Stimulated activated CD8-positive, alpha-beta memory T cell treated with anti-CD3 and anti-CD28 coated beads, Interleukin-7, amount 100 ng/mL, for 24 hours (primary cell): ENCODE data around the gene TYROBP.
"Not testable (repeated sequence)": the region's sequence is repeated elsewhere in the genome, so short reads cannot be mapped to it uniquely, and the experiment has no call there.

ENCODE experiments used
- DNase-seq: peaks from one replicate; pipeline ENCODE4 v3.0.0-alpha.2; 2020; ENCODE audit warnings: low read depth

Gene TYROBP

GRCh38 chr19:35908010-35908441 lies at the start of gene TYROBP:
Gene TYROBP (minus strand): TSS chr19:35908295. CDS start chr19:35908228, 67 bp downstream.
- DNase-seq, result no peak

DNA sequence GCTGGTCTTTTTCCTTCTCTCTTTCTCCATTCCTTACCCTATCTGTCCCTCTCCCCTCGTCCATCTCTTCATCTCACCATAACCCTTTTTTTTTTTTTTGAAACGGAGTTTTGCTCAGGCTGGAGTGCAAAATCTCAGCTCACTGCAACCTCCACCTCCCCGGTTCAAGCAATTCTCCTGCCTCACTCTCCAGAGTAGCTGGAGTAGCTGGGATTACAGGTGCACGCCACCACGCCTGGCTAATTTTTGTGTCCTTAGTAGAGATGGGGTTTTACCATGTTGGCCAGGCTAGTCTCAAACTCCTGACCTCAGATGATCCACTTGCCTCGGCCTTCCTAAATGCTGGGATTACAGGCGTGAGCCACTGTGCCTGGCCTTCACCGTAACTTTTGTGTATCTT lies 49.3 kb upstream of the TYROBP start:
- not testable (repeated sequence) for DNase-seq

- no peak for DNase-seq
Observed at GRCh38 chr19:35955881-35956634, 48.0 kb upstream of the TYROBP start.

- DNase-seq, result no peak
Observed at GRCh38 chr19:35949131-35949530, 41.0 kb upstream of the TYROBP start.

DNA sequence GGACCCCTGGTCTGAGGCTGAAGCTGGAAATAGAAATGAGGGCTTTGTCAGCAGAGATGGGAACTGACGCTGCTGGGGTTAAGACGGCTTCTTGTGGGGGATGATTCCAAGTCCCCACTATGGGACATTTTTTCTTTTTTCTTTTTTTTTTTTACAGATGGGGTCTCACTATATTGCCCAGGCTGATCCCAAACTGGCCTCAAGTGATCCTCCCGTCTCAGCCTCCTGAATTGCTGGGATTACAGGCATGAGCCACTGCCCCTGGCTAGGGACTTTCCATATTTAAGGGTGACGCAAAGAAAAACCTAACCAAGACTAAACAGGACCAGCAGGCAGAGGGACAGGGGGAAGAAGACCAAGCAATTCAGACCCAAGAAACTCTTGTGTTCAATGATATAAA lies 38.1 kb upstream of the TYROBP start:
- DNase-seq, result no peak

GRCh38 chr19:35945121-35945790 lies 37.2 kb upstream of the TYROBP start:
- no peak for DNase-seq

DNA sequence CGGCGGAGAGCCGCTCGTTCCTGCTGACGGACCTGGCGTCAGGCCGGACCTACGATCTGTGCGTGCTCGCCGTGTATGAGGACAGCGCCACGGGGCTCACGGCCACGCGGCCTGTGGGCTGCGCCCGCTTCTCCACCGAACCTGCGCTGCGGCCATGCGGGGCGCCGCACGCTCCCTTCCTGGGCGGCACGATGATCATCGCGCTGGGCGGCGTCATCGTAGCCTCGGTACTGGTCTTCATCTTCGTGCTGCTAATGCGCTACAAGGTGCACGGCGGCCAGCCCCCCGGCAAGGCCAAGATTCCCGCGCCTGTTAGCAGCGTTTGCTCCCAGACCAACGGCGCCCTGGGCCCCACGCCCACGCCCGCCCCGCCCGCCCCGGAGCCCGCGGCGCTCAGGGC lies 36.5 kb upstream of the TYROBP start:
- DNase-seq, result no peak

GRCh38 chr19:35943321-35944301 lies 35.5 kb upstream of the TYROBP start:
- DNase-seq, result no peak

- no peak for DNase-seq
Observed at GRCh38 chr19:35942235-35942634, 34.1 kb upstream of the TYROBP start.

GRCh38 chr19:35940839-35941238 lies 32.7 kb upstream of the TYROBP start:
- no peak for DNase-seq

DNA sequence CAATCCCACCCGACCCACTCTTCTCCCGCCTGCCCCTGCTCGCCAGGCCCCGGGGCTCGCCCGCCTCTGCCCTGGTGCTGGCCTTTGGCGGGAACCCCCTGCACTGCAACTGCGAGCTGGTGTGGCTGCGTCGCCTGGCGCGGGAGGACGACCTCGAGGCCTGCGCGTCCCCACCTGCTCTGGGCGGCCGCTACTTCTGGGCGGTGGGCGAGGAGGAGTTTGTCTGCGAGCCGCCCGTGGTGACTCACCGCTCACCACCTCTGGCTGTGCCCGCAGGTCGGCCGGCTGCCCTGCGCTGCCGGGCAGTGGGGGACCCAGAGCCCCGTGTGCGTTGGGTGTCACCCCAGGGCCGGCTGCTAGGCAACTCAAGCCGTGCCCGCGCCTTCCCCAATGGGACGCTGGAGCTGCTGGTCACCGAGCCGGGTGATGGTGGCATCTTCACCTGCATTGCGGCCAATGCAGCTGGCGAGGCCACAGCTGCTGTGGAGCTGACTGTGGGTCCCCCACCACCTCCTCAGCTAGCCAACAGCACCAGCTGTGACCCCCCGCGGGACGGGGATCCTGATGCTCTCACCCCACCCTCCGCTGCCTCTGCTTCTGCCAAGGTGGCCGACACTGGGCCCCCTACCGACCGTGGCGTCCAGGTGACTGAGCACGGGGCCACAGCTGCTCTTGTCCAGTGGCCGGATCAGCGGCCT lies 32.1 kb upstream of the TYROBP start:
- DNase-seq, result no peak

GRCh38 chr19:35939307-35940077 lies 31.4 kb upstream of the TYROBP start:
- DNase-seq, result no peak

- no peak for DNase-seq
Observed at GRCh38 chr19:35938282-35939224, 30.5 kb upstream of the TYROBP start.

GRCh38 chr19:35937345-35938281 lies 29.5 kb upstream of the TYROBP start:
- DNase-seq, result no peak

- no peak for DNase-seq
Observed at GRCh38 chr19:35936738-35937268, 28.7 kb upstream of the TYROBP start.

DNA sequence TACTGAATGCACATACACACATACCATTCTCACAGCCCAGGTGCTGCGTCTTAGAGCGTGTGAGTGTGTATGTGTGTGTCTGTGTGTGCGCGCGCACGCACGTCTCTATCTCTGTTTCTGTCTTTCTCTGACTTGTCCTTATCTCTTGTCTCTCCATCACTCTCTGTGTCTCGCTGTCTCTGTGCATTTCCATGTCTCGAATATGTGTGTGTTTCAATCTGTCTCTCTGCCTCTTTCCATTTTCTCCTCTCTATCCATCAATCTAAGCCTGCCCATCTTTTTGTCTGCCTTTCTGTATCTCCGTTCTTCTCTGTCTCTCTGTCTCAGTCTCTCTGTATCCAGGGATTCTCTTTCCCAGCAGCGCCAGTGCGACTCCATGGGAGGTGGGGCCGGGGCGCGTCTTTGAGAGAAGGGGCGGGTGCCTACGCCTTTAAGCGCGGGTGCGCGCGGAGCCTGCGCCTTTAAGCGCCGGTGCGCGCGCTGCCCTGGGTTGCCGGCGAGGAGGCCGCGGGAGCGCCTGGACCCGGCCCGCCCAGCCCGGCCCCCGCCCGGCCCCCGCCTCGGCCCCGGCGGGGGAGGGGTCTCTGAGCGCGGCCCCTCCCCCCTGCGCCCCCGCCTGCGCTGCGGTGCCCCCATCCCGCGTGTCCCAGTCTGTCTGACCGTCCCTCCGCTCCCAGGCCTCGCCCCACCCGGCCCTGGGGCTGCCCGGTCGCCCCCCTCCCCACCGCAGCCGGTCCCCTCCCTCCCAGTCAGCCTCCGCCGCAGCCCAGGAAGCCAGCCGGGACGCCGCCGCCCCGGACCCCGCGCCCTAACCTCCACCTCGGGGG lies 28.0 kb upstream of the TYROBP start, which contains the start of gene LRFN3:
Gene LRFN3, plus strand, starts transcription at position 464 of the 827 bp plus-strand sequence. CDS start 3,052 bp downstream, outside the sequence.
- DNase-seq, result peak; percentile 40

DNA sequence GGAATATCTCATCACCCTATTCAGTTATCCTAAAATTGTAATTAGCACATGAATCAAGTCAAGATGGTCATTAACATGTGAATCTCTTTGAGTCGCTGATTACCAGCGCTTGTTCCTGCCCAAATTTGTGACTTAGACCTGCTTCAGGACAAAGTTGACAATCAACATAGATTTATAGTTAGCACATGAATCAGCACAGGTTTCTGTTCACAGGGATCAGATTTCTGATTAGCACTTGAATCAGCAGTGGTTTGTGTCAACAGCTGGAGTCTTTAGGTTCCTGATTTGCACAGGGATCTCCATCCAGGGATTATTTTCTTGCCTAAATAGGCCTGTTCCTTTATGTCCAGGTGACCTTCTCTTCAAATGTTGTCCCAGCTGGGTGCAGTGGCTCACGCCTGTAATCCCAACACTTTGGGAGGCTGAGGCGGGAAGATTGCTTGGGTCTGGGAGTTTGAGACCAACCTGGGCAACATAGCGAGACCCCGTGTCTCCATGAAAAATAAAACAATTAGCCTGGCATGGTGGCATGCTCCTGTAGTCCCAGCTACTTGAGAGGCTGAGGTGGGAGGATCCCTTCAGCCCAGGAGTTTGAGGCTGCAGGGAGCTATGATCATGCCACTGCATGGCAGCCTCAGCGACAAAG lies 24.3 kb upstream of the TYROBP start:
- DNase-seq, result no peak
